Fibroblast of the conjunctiva (primary cell): ENCODE data around the gene SPTBN4.
A peak's percentile ranks its signal among the peaks of the same experiment; 100 is the strongest.
"Not testable (repeated sequence)": the region's sequence is repeated elsewhere in the genome, so short reads cannot be mapped to it uniquely, and the experiment has no call there.

Experiments used
- DNase-seq: peaks from one replicate; pipeline ENCODE4 v3.0.0-alpha.2; 2010; ENCODE audit warnings: low read depth

SPTBN4 gene

GRCh38 chr19:40466985-40467734 lies at the start of gene SPTBN4:
TSS of gene SPTBN4 (plus strand) at chr19:40467001. CDS start at chr19:40472622, 5,621 bp downstream.
- no peak for DNase-seq

GRCh38 chr19:40417643-40417981 lies 49.2 kb upstream of the SPTBN4 start:
- DNase-seq: no peak

GRCh38 chr19:40418040-40418439 lies 48.8 kb upstream of the SPTBN4 start:
- DNase-seq: no peak

GRCh38 chr19:40419066-40419612 lies 47.7 kb upstream of the SPTBN4 start:
- no peak for DNase-seq

GRCh38 chr19:40419780-40420179 lies 47.0 kb upstream of the SPTBN4 start:
- DNase-seq: no peak

GRCh38 chr19:40420451-40420765 lies 46.4 kb upstream of the SPTBN4 start:
- DNase-seq: no peak

- DNase-seq: peak; percentile 86
Observed at GRCh38 chr19:40420766-40421765, 45.7 kb upstream of the SPTBN4 start.

GRCh38 chr19:40421993-40422747 lies 44.6 kb upstream of the SPTBN4 start:
- no peak for DNase-seq

GRCh38 chr19:40422748-40423566 lies 43.8 kb upstream of the SPTBN4 start:
- DNase-seq: no peak

GRCh38 chr19:40423938-40424337 lies 42.9 kb upstream of the SPTBN4 start:
- DNase-seq: no peak

GRCh38 chr19:40424637-40425449 lies 42.0 kb upstream of the SPTBN4 start:
- no peak for DNase-seq

- DNase-seq: peak; percentile 98
Observed at GRCh38 chr19:40425450-40426287, 41.1 kb upstream of the SPTBN4 start, which contains the start of gene SERTAD1. TSS of gene SERTAD1 (minus strand) at chr19:40425992. CDS start at chr19:40423546, 2,446 bp downstream.

- DNase-seq: not testable (repeated sequence)
Observed at GRCh38 chr19:40428197-40428596, 38.6 kb upstream of the SPTBN4 start.

- not testable (repeated sequence) for DNase-seq
Observed at GRCh38 chr19:40430242-40430641, 36.6 kb upstream of the SPTBN4 start.

GRCh38 chr19:40431698-40432097 lies 35.1 kb upstream of the SPTBN4 start:
- DNase-seq: no peak

- not testable (repeated sequence) for DNase-seq
Observed at GRCh38 chr19:40432760-40433159, 34.0 kb upstream of the SPTBN4 start.

- peak; percentile 86 for DNase-seq
Observed at GRCh38 chr19:40433391-40434216, 33.2 kb upstream of the SPTBN4 start.

GRCh38 chr19:40438284-40438683 lies 28.5 kb upstream of the SPTBN4 start:
- no peak for DNase-seq
